HEK293 (cell line): ENCODE data around the gene STK24.

ENCODE experiments used
- CTCF ChIA-PET: fragments of 350-600 bp; formaldehyde crosslinking; extraction: SDS; loops from one replicate; lab custom pipeline; 2021; ENCODE audit warnings: antibody characterized with exemption; lab: Yijun Ruan, JAX
- POLR2A ChIA-PET: fragments of 300-600 bp; formaldehyde crosslinking; extraction: SDS; loops from one replicate; lab custom pipeline; 2020; ENCODE audit warnings: antibody characterized with exemption, inconsistent platforms; lab: Yijun Ruan, JAX
- H3K27ac ChIP-seq: fragments of 200-500 bp; sonication (Bioruptor generic); 2 replicates; pipeline ENCODE4 v1.5.1; 2014; ENCODE audit warnings: low read depth, low read length, control low read depth, inconsistent platforms; ENCODE audit errors: extremely low read depth
- H3K36me3 ChIP-seq, 2 experiments: fragments of 200-500 bp in 1 of 2; sonication (Bioruptor generic) in 1 of 2; 1 replicate in 1 of 2; 2 replicates in 1 of 2; pipeline ENCODE4 v1.5.1; 2014 to 2017; ENCODE audit warnings: inconsistent platforms in 2 of 2, low read length in 2 of 2; ENCODE audit not compliant: control insufficient read depth in 2 of 2, insufficient read depth in 1 of 2
- H3K4me1 ChIP-seq: fragments of 200-500 bp; sonication (Bioruptor generic); 2 replicates; pipeline ENCODE4 v1.5.1; 2014; ENCODE audit warnings: mild to moderate bottlenecking, low read length, inconsistent platforms; ENCODE audit not compliant: control insufficient read depth, insufficient read depth
- H3K4me3 ChIP-seq: 2 replicates; pipeline ENCODE4 v1.5.1; 2011; ENCODE audit warnings: low read depth, mild to moderate bottlenecking, control low read depth, low read length, moderate library complexity
- H3K9me3 ChIP-seq: fragments of 200-500 bp; sonication (Bioruptor generic); 2 replicates; pipeline ENCODE4 v1.5.1; 2014; ENCODE audit warnings: low read depth, low read length, inconsistent platforms; ENCODE audit not compliant: control insufficient read depth, insufficient read depth
- BCL6B ChIP-seq: fragments of 450-650 bp; formaldehyde crosslinking; IDR thresholded peaks from 2 replicates; pipeline ENCODE4 v1.5.1; 2017; ENCODE audit warnings: missing biosample characterization, missing genetic modification characterization
- KLF16 ChIP-seq: fragments of 450-650 bp; formaldehyde crosslinking; IDR thresholded peaks from 2 replicates; pipeline ENCODE4 v1.5.1; 2017; ENCODE audit warnings: missing biosample characterization, missing genetic modification characterization
- REST ChIP-seq: fragments of 450-650 bp; formaldehyde crosslinking; IDR thresholded peaks from 2 replicates; pipeline ENCODE4 v1.5.1; 2016; ENCODE audit warnings: missing biosample characterization, missing genetic modification characterization
- SCRT1 ChIP-seq: fragments of 450-650 bp; formaldehyde crosslinking; IDR thresholded peaks from 2 replicates; pipeline ENCODE4 v1.5.1; 2016; ENCODE audit warnings: missing biosample characterization, missing genetic modification characterization, borderline replicate concordance
- TCF7L2 ChIP-seq: IDR thresholded peaks from 2 replicates; pipeline ENCODE4 v1.6.1; 2011; ENCODE audit warnings: low read depth, mild to moderate bottlenecking, inconsistent platforms, low read length, moderate library complexity, borderline replicate concordance
- TSHZ1 ChIP-seq: fragments of 450-650 bp; formaldehyde crosslinking; IDR thresholded peaks from 2 replicates; pipeline ENCODE4 v1.5.1; 2016; ENCODE audit warnings: missing biosample characterization, missing genetic modification characterization, borderline replicate concordance
- ZNF16 ChIP-seq: fragments of 450-650 bp; formaldehyde crosslinking; IDR thresholded peaks from 2 replicates; pipeline ENCODE4 v1.5.1; 2016; ENCODE audit warnings: low read depth, missing biosample characterization, missing genetic modification characterization
- ZNF266 ChIP-seq: fragments of 450-650 bp; formaldehyde crosslinking; IDR thresholded peaks from 2 replicates; pipeline ENCODE4 v1.5.1; 2016; ENCODE audit warnings: missing biosample characterization, missing genetic modification characterization, low read depth
- ZNF518A ChIP-seq: fragments of 450-650 bp; formaldehyde crosslinking; conservative IDR thresholded peaks from 2 replicates; pipeline ENCODE4 v1.5.1; 2016; ENCODE audit warnings: low read depth, missing biosample characterization, missing genetic modification characterization
- ZNF600 ChIP-seq: fragments of 450-650 bp; formaldehyde crosslinking; IDR thresholded peaks from 2 replicates; pipeline ENCODE4 v1.5.1; 2016; ENCODE audit warnings: missing biosample characterization, missing genetic modification characterization
- ZNF768 ChIP-seq: fragments of 450-650 bp; formaldehyde crosslinking; IDR thresholded peaks from 2 replicates; pipeline ENCODE4 v1.5.1; 2018; ENCODE audit warnings: missing biosample characterization, mild to moderate bottlenecking, missing genetic modification characterization
- ZNF776 ChIP-seq: fragments of 450-650 bp; formaldehyde crosslinking; IDR thresholded peaks from 2 replicates; pipeline ENCODE4 v1.5.0; 2017; ENCODE audit warnings: missing biosample characterization, missing genetic modification characterization, borderline replicate concordance
- ZSCAN4 ChIP-seq: fragments of 450-650 bp; formaldehyde crosslinking; IDR thresholded peaks from 2 replicates; pipeline ENCODE4 v1.5.1; 2017; ENCODE audit warnings: missing biosample characterization, missing genetic modification characterization

STK24 gene

GRCh38 chr13:98505217-98505616, 71.7 kb downstream of the STK24 start:
- no peak for TF ChIP-seq BCL6B
- TF ChIP-seq ZNF776: no peak
- no peak for TF ChIP-seq ZNF768 (tag by site-specific recombination)
- TF ChIP-seq ZNF600 (tag by site-specific recombination): no peak
- TF ChIP-seq TSHZ1 (tag by site-specific recombination): no peak
- no peak for TF ChIP-seq REST (tag by site-specific recombination)
- TF ChIP-seq ZSCAN4 (tag by site-specific recombination): no peak
- no peak for TF ChIP-seq ZNF16 (tag by site-specific recombination)
- no peak for TF ChIP-seq KLF16 (tag by site-specific recombination)
- no peak for TF ChIP-seq ZNF266
- no peak for TF ChIP-seq SCRT1 (tag by site-specific recombination)
- TF ChIP-seq ZNF518A (tag by site-specific recombination): no peak
- TF ChIP-seq TCF7L2: no peak
- ChIA-PET POLR2A (no interaction called here), CTCF (no interaction called here)

More at GRCh38 chr13:98505217-98505616, 71.7 kb downstream of the STK24 start:
- Histone ChIP-seq H3K4me3 (no peak overlapping the region), H3K27ac (no peak overlapping the region), H3K4me1 (peaks cover 42% of the 10 kb centered on the region), H3K36me3 (peaks cover 0 to 6% of the 10 kb centered on the region in 2 experiments; a peak in 1 of 3 replicates), H3K9me3 (no peaks in the 10 kb centered on the region)
